ENCODE results near the gene SLC31A2.

SLC31A2 gene

DNA sequence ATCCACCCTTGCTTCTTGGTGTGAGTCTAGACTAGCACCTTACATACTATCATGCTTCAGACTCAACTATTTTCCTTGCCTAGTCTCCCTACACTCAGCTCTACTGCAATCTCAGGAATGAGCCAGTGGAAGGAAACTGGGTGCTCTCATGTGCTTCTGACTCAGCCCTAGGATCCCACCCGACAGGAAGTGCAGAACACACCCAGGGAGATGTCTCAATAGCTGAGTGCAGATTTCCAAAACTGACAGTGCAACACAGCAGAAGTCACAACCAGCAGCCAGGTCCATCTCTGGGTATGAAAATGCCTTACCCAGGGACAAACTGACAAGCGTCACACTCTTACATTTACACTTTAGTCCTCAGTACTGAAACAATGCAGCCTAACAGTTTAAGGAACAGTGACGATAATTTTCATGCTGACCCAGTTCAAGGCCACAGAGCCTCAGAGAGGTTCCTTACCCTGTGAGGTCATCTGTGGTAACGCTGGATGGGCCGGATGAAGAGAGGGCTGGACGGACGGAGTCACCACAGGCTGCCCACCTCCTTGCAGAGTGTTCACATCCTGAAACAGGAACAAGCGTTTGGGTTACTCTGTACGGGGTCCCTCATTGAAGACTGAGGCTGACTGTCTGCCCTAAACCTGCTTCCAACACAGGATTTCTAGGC is 37.3 kb downstream of the SLC31A2 start:
- no peak for DNase-seq

DNA sequence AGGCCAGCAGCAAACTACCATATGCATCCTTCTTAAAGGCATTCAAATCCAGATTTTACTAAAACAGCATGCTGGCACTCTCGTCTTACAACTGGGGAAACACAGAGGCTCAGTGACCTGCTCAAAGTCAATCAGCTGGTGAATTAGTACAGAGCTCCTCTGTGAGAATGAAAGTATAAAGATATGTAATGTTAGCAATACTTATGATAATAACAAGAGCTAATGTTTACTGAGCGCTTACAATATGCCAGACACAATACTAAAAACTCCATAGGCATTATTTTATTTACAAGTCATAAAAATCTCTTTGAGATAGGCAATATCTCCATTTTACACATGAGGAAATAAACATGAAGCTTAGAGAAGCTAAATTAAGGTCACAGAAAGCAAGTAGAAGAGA is 41.6 kb downstream of the SLC31A2 start:
- no peak for DNase-seq

DNA sequence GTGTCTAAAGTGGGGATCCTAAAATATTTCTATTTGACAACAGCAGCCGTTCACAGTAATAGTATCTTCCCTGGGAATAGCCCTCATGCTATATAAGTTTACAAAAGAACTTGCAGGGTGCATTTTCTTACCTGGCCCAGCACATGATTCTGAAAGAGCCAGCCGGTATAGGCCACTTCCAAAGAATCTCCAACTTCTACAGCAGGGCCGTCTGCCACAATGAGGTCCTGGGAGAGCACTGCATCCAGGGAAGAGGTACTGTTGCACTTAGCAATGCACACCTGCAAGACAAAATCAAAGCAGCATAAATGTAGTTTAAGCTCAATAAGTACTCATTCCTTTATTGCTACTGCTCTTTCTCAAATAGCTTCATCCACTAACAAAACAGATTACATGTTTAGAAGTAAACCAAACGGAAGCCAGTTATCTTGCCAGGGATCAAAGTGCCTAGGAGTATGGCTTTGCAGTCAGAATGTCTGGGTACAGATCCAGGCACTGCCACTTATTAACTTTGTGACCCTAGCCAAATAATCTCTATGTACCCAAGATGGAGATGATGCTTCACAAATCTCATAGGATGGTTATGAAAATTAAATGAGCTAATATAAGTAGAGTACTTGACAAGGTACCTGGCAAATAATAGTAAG is 49.0 kb downstream of the SLC31A2 start:
- no peak for DNase-seq

DNA sequence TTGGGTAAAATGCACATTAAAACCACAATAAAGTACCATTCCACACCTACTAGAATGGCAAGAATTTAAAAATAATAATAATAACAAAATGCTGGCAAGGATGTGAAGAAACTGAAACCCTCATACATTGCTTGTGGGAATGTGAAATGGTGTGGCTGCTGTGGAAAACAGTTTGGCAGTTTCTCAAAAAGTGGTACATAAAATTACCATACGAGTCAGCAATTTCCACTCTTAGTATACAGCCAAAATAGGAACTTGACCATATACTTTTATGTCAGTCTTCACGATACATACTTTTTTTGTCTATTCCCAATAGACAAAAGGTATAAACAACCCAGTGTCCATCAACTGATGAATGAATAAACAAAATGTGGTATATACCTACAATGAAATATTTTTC is 54.6 kb downstream of the SLC31A2 start:
- no peak for DNase-seq

DNA sequence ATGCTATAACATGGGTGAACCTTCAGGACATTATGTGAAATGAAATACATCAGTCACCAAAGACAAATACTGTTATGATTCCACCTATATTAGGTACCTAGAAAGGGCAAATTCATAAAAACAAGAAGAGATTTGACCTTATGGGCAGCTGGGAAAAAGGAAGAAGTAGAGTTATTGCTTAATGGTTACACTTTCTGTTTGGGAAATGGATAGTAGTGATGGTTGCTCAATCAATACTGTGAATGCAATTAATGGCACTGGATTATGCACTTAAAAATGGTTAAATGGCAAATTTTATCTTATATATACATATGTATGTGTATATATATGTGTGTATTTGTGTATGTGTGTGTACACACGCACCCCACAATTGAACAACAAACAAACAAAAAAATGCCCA is 55.1 kb downstream of the SLC31A2 start:
- DNase-seq, result no peak

DNA sequence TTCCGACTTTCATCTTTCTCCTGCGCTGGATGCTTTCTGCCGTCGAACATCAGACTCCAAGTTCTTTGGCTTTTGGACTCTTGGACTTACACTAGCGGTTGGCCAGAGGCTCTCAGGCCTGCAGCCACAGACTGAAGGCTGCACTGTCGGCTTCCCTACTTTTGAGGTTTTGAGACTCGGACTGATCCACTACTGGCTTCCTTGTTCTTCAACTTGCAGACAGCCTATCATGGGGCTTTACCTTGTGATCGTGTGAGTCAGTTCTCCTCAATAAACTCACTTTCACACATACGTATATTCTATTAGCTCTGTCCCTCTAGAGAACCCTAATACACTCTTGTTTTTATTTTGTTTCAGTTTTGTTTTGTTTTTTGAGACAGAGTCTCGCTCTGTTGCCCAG is 60.0 kb downstream of the SLC31A2 start:
- no peak for DNase-seq

All from DMS 273 treated with DMSO at 0.1 percent for 48 hours (cell line).